Transverse colon (tissue), 4 donors: Measurements from ENCODE around the gene TARS2.

Experiments
- POLR2AphosphoS5 ChIP-seq, 3 donors: sonication (generic); formaldehyde crosslinking; IDR thresholded peaks; one replicate each; pipeline ENCODE4 v1.6.1; 2016; ENCODE audit warnings: antibody characterized with exemption in 3 of 3
- TF ChIP-seq, protein P1 (sequence below), 5 experiments: fragments of 200-600 bp in 3 of 5; fragments of 450-650 bp in 2 of 5; sonication (generic) in 3 of 5; IDR thresholded peaks; 1 replicate in 2 of 5; 2 replicates in 3 of 5; pipeline ENCODE4 v1.5.1; 2016 to 2017; ENCODE audit warnings: antibody characterized with exemption in 5 of 5, inconsistent platforms in 3 of 5, mild to moderate bottlenecking in 2 of 5, moderate library complexity in 1 of 5

DNA sequence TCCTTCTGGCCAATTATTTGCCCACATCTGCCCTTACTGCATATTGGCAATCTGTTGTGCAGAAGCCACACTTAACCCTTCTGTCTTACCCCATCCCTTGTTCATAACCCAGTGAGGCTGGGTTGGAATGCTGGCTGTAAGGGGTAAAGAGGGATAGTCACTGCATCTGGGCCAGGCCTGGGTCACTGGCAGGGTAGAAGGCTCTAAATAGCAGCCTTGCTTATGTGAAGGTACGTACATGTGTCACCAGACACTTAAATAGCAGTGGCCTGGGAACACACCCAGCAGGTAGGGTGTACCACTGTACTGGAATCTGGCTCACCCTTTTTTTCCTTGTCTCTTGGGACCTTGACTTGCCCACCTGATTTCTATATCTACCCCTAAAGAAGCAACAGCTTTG lies 9.9 kb upstream of the TARS2 start:
- TF ChIP-seq, protein P1, sequence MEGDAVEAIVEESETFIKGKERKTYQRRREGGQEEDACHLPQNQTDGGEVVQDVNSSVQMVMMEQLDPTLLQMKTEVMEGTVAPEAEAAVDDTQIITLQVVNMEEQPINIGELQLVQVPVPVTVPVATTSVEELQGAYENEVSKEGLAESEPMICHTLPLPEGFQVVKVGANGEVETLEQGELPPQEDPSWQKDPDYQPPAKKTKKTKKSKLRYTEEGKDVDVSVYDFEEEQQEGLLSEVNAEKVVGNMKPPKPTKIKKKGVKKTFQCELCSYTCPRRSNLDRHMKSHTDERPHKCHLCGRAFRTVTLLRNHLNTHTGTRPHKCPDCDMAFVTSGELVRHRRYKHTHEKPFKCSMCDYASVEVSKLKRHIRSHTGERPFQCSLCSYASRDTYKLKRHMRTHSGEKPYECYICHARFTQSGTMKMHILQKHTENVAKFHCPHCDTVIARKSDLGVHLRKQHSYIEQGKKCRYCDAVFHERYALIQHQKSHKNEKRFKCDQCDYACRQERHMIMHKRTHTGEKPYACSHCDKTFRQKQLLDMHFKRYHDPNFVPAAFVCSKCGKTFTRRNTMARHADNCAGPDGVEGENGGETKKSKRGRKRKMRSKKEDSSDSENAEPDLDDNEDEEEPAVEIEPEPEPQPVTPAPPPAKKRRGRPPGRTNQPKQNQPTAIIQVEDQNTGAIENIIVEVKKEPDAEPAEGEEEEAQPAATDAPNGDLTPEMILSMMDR (IDR thresholded peaks at IDR 0.05), result no peak
- no peak for TF ChIP-seq POLR2AphosphoS5 (IDR thresholded peaks at IDR 0.05)
